ENCODE measurements around the gene CIT.

- no peak for TF ChIP-seq SIN3A (IDR thresholded peaks at IDR 0.05; ENCODE audit: borderline replicate concordance, insufficient read depth, low read length)
- TF ChIP-seq REST (IDR thresholded peaks at IDR 0.05; ENCODE audit: insufficient read depth in 1 of 2, low read depth in 2 of 2, low read length in 2 of 2): no peak
- no peak for TF ChIP-seq TAF1 (IDR thresholded peaks at IDR 0.05; ENCODE audit: borderline replicate concordance, insufficient read depth, low read length)
- TF ChIP-seq POLR2AphosphoS5 (IDR thresholded peaks at IDR 0.05; ENCODE audit: low read depth, low read length): no peak
Observed at GRCh38 chr12:119659289-119659897, 217.7 kb downstream of the CIT start.
